Midbrain (tissue), 1 donor: ENCODE results near the gene PRR11.
"Not testable (repeated sequence)": the region's sequence is repeated elsewhere in the genome, so short reads cannot be mapped to it uniquely, and the experiment has no call there.

Source experiments
- DNase-seq: peaks from one replicate; lab custom pipeline; 2025; lab: John Stamatoyannopoulos, UW

Gene PRR11

GRCh38 chr17:59152925-59153324, 2.6 kb upstream of the PRR11 start:
- no peak for DNase-seq

GRCh38 chr17:59154292-59154720, 1.2 kb upstream of the PRR11 start:
- peak; percentile 64 for DNase-seq

GRCh38 chr17:59154721-59155438, 666 bp upstream of the PRR11 start, which contains the start of gene SKA2:
SKA2 (minus strand) TSS chr17:59155186; CDS start chr17:59155163, 23 bp downstream.
- peak; percentile 95 for DNase-seq

GRCh38 chr17:59160157-59161025, 4.8 kb downstream of the PRR11 start:
- no peak for DNase-seq

GRCh38 chr17:59161477-59161876, 5.9 kb downstream of the PRR11 start:
- DNase-seq = no peak

- DNase-seq = peak; percentile 81
Measured at GRCh38 chr17:59165933-59166342, 10.4 kb downstream of the PRR11 start.

- DNase-seq = no peak
Measured at GRCh38 chr17:59167571-59168001, 12.0 kb downstream of the PRR11 start.

- DNase-seq = no peak
Measured at GRCh38 chr17:59172436-59173004, 17.0 kb downstream of the PRR11 start.

GRCh38 chr17:59174671-59175070, 19.1 kb downstream of the PRR11 start:
- no peak for DNase-seq

GRCh38 chr17:59175076-59175475, 19.5 kb downstream of the PRR11 start:
- DNase-seq = no peak

- no peak for DNase-seq
Measured at GRCh38 chr17:59178266-59178985, 22.9 kb downstream of the PRR11 start.

- not testable (repeated sequence) for DNase-seq
Measured at GRCh38 chr17:59179601-59180000, 24.1 kb downstream of the PRR11 start.

GRCh38 chr17:59180626-59181025, 25.1 kb downstream of the PRR11 start:
- DNase-seq = no peak

- DNase-seq = no peak
Measured at GRCh38 chr17:59181481-59181880, 25.9 kb downstream of the PRR11 start.

GRCh38 chr17:59185997-59186396, 30.5 kb downstream of the PRR11 start:
- no peak for DNase-seq

GRCh38 chr17:59186850-59187249, 31.3 kb downstream of the PRR11 start:
- DNase-seq = no peak

GRCh38 chr17:59190806-59191205, 35.3 kb downstream of the PRR11 start:
- no peak for DNase-seq

GRCh38 chr17:59193336-59193862, 37.9 kb downstream of the PRR11 start:
- no peak for DNase-seq

GRCh38 chr17:59199398-59199797, 43.9 kb downstream of the PRR11 start:
- no peak for DNase-seq

GRCh38 chr17:59202320-59202719, 46.8 kb downstream of the PRR11 start:
- DNase-seq = no peak

- no peak for DNase-seq
Measured at GRCh38 chr17:59219370-59219769, 63.8 kb downstream of the PRR11 start.

- no peak for DNase-seq
Measured at GRCh38 chr17:59219992-59220327, 64.4 kb downstream of the PRR11 start.
